Breast epithelium (tissue), 3 donors: ENCODE data around the gene INPP4A.

Source experiments
- CTCF ChIP-seq, 3 donors: fragments of 450-650 bp; IDR thresholded peaks; one replicate each; pipeline ENCODE4 v1.5.1; 2016 to 2017; ENCODE audit warnings: antibody characterized with exemption in 3 of 3, mild to moderate bottlenecking in 3 of 3, moderate library complexity in 3 of 3
- POLR2AphosphoS5 ChIP-seq, 3 donors: sonication (generic); formaldehyde crosslinking; IDR thresholded peaks; one replicate each; pipeline ENCODE4 v1.6.1; 2017; ENCODE audit warnings: antibody characterized with exemption in 3 of 3

- TF ChIP-seq CTCF (IDR thresholded peaks at IDR 0.05): no peak
- no peak for TF ChIP-seq POLR2AphosphoS5 (IDR thresholded peaks at IDR 0.05)
Observed at GRCh38 chr2:98399140-98399539, 45.5 kb upstream of the INPP4A start.
